ENCODE data around the gene COL5A2.

COL5A2 gene

GRCh38 chr2:189178726-189179569 is 613 bp downstream of the COL5A2 start:
- DNase-seq: peak in 1 of 2 experiments; percentile 29

GRCh38 chr2:189178054-189178453 is 1.5 kb downstream of the COL5A2 start:
- no peak for DNase-seq

- no peak for DNase-seq
Observed at GRCh38 chr2:189177251-189177840, 2.2 kb downstream of the COL5A2 start.

- DNase-seq: no peak
Observed at GRCh38 chr2:189176516-189176915, 3.0 kb downstream of the COL5A2 start.

- DNase-seq: no peak
Observed at GRCh38 chr2:189175869-189176433, 3.6 kb downstream of the COL5A2 start.

- DNase-seq: no peak
Observed at GRCh38 chr2:189171956-189172609, 7.5 kb downstream of the COL5A2 start.

GRCh38 chr2:189168856-189169499 is 10.6 kb downstream of the COL5A2 start:
- DNase-seq: no peak

- no peak for DNase-seq
Observed at GRCh38 chr2:189165656-189166380, 13.7 kb downstream of the COL5A2 start.

- no peak for DNase-seq
Observed at GRCh38 chr2:189164746-189165145, 14.8 kb downstream of the COL5A2 start.

- DNase-seq: no peak
Observed at GRCh38 chr2:189163889-189164288, 15.7 kb downstream of the COL5A2 start.

- no peak for DNase-seq
Observed at GRCh38 chr2:189162566-189162965, 17.0 kb downstream of the COL5A2 start.

- no peak for DNase-seq
Observed at GRCh38 chr2:189161894-189162293, 17.7 kb downstream of the COL5A2 start.

GRCh38 chr2:189159717-189160116 is 19.8 kb downstream of the COL5A2 start:
- no peak for DNase-seq

- no peak for DNase-seq
Observed at GRCh38 chr2:189159273-189159672, 20.3 kb downstream of the COL5A2 start.

GRCh38 chr2:189157939-189158338 is 21.6 kb downstream of the COL5A2 start:
- DNase-seq: no peak

- no peak for DNase-seq
Observed at GRCh38 chr2:189157456-189157855, 22.1 kb downstream of the COL5A2 start.

GRCh38 chr2:189155795-189156194 is 23.8 kb downstream of the COL5A2 start:
- DNase-seq: no peak

- no peak for DNase-seq
Observed at GRCh38 chr2:189153619-189154018, 25.9 kb downstream of the COL5A2 start.

- no peak for DNase-seq
Observed at GRCh38 chr2:189152483-189152882, 27.1 kb downstream of the COL5A2 start.

GRCh38 chr2:189151906-189152305 is 27.7 kb downstream of the COL5A2 start:
- no peak for DNase-seq

GRCh38 chr2:189150033-189150432 is 29.5 kb downstream of the COL5A2 start:
- DNase-seq: no peak

- no peak for DNase-seq
Observed at GRCh38 chr2:189147989-189148388, 31.6 kb downstream of the COL5A2 start.

Data from NCI-H526 (cell line).